ENCODE measurements around the gene OOSP3.
"Not testable (repeated sequence)": the region's sequence is repeated elsewhere in the genome, so short reads cannot be mapped to it uniquely, and the experiment has no call there.

OOSP3 gene, protein sequence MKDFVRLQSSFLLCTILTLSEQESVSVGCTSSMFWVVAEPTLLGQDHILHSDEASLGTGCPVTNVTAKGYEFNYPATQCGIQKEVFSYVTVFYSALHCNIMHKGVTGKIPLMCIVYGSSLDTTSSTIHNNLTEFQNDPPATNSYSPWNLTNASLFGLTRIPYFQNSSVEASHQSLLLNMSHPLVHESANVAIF

DNA sequence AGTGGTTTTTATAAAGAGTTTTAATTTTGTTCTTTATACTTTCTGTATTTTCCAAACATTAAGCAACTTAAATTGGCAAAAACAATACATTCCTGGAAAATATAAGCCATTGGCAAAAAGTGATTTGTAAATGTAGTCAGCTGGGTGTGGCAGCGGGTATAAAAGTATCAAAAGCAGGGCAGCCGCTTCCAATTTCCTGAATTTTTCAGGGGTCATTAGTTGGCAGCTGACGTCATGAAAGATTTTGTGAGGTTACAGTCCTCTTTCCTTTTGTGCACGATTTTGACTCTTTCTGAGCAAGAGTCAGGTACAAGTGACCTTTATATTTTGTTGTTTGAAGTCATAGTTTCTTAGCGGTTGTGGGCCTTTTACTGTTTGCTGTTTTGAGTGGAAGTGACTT lies at the start of gene OOSP3:
Gene OOSP3, plus strand, starts transcription at position 208 of the 400 bp plus-strand sequence. Its CDS starts 27 bp downstream, at position 235.
- DNase-seq = no peak

DNA sequence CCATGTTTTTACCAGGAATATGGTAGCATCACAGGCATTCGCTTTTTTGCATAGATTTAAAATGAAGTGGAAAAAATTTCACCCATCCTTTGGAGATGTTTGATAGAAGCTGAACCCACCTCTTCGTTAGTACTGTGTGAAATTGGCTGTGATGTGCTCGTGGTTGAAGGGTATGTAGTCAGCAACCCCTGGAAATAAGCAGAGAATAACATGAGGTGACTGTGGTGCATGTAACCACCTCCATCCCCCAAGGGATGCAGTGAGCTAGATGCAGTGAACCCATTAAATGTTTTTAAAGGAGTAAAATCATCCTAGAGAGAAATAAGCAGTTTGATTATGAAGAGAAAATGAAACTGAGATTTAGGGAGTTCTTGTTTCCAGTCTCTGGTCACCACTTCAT lies 49.2 kb upstream of the OOSP3 start:
- no peak for DNase-seq

DNA sequence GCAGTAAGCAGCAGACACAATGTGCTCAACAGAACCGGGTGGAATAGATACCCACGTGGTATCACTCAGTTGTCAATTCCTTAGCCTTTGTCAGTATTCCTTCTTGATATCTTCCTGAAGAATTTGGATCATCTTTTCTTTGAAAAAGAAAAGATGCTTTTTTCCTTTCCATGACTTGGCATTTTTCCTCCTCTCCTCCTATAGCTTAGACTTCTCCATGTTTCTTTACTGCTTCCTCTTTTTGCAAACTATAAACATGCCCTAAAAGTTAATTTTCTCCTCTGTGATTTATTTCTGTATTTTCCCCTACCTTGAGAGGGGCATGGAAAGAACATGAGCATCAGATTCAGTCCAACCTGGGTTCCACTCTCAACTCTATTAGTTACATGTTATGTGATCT lies 45.0 kb upstream of the OOSP3 start:
- no peak for DNase-seq

DNA sequence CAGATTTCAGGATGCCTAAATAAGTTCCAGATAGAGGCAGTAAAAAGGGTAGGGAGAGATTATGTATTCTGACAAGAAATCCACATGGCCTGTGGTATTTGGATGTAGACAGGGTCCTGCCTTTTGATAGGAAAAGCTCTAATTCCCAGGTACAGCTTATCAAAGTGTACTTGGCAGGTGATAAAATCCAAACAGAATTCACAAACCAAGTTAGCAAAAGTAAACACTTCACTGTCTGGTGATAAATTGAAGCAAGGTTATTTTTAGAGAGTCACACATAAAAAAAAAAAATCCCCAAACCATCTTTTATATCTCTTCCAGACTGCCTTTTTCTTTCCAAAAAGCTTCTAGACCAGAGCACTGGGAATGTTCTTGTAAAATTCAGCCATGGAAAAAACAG lies 39.0 kb upstream of the OOSP3 start:
- DNase-seq = no peak

DNA sequence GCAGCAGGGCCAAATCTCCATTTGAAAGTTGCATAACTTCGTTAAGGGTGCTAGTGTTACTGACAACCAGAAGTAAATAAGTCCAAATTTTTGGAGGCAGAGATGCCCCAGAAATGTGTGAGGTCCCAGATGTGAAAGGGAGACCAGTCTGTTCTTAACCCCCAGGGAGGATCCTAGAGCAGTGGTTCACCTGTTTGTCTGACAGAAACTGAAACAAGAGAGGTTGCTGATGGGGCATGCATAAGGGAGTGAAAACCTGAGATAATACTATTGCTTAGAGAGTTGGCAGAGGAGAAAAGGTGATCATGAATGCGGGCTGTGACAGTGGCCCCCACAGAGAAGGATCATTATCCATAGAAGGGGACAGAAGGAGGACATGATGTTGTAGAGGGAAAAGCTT lies 37.1 kb upstream of the OOSP3 start:
- DNase-seq = no peak

DNA sequence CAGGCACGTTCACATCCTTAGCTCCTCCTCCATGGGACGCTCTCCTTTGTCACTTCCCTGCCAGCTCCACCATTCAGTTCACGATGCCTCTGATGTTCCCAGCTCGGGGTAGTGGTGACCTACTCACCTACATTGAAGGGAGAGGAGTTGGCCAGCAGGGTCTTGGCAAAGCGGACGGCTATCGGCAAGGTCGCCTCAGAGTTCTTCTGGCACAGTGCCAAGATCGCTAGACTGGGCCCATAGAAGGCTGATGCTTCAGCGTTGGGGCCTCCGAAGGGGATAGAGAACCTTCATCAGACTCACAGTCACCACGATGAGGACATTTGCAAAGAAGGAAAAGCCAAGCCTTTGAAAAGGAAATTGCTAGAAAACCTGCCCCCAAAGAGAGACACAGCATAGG lies 36.3 kb upstream of the OOSP3 start:
- DNase-seq = no peak

DNA sequence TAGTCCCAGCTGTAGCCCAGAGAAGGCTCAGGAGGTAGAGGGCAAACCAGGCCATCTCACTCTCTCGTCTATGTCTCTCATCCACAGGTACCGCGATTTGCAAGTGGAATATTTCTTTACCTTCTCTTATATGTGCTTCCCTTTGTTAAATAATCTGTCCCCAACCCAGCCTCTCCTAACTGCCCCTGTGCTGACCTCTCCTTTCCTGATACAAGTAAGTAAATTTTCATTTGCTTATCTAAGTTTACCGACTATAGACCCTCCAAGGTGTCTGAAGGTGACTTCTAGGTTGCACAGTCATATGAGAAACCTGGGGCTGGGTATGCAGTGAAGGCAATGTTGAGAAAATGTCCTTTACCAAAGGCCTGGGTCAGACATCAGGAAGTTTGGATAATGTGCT lies 33.2 kb upstream of the OOSP3 start, which contains the start of gene CBLIF:
Gene CBLIF, minus strand, starts transcription at position 101 of the 400 bp plus-strand sequence. Its CDS starts 46 bp downstream, at position 55.
- no peak for DNase-seq

DNA sequence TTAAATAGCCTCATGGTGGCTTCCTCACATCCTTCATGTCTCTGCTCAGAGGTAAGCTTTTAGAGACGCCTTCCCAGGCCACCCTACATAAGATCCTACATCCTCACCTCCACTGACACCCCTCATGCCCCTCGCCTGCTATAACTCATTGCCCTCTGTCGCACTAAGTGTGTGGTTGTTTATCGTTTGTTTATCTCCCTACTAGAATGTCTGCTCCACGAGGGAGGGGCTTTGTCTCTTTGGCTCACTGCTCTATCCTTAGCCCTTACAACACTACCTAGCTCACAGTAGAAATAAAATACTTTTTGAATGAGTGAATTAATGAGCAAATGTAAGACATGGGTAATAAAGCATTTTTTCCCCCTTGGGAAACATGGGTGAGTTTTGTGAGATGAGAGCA lies 32.0 kb upstream of the OOSP3 start:
- DNase-seq = no peak

DNA sequence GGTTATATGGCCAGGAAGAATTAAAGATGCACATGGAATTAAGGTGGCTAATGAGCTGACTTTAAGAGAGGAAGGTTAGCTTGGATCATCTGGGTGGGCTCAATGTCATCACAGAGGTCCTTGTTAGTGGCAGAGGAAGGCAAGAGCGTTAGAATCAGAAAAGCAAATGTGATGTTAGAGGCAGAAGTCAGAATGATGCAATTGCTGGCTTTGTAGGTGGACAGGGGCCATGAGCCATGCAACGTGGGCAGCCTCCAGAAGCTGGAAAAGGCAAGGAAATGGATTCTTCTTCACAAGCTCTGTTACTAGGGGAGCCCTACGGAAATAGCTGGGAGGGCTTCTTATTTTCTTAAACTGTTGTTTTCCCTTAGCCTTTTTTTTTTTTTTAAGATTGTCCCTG lies 31.0 kb upstream of the OOSP3 start:
- DNase-seq = no peak

DNA sequence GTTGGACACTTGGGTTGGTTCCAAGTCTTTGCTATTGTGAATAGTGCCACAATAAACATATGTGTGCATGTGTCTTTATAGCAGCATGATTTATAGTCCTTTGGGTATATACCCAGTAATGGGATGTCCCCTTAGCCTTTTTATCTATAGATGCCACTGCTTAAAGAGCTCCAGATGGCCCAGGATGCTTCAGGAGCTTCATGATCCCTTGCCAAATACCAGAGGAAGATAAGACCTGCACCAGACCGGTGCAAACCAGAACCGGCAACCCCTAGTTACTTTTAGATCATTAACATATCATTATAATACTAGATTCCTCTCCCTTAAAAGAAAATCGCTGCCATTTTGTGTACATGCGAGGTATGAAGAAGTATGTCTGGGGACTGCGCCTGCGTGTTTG lies 30.1 kb upstream of the OOSP3 start:
- DNase-seq = not testable (repeated sequence)

DNA sequence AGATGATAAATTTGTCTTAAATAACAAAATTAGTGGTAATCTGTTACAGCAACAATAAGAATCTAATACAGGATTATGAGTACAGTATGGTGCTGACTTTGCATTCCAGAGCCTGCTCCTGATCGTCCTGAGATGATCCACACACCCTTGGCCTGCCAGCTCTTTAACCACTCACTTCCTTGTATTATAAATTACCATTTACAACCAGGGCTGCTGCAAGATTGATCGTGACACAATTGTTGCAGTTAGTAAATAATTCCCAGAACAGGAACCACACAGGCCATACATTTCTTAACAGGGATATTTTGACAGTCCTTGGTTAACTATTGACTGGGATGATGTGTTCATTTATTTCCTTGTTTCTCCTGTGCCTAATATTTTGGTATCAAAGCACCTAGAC lies 29.5 kb upstream of the OOSP3 start:
- DNase-seq = no peak

DNA sequence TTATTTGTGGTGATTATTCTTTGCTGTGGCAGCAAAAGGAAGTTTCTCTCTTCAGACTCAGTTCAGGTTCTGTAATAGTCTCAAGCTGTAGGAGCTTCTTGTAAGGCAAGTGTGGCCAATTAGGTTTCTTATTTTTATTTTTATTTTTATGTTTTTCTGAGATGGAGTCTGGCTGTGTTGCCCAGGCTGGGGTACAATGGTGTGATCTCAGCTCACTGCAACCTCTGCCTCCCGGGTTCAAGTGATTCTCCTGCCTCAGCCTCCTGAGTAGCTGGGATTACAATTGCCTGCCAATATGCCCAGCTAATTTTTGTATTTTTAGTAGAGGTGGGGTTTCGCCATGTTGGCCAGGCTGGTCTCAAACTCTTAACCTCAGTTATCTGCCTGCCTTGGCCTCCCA lies 29.0 kb upstream of the OOSP3 start:
- not testable (repeated sequence) for DNase-seq

DNA sequence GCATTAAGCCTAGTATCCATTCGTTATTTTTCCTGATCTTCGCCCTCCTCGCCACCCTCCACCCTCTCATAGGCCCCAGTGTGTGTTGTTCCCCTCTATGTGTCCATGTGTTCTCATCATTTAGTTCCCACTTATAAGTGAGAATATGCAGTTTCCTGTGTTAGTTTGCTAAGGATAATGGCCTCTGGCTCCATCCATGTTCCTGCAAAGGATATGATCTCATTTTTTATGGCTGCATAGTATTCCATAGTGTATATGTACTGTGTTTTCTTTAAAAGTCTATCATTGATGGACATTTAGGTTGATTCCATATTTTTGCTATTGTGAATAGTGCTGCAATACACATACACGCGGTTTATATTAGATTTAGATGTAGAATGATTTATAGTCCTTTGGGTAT lies 27.2 kb upstream of the OOSP3 start:
- DNase-seq = not testable (repeated sequence)

DNA sequence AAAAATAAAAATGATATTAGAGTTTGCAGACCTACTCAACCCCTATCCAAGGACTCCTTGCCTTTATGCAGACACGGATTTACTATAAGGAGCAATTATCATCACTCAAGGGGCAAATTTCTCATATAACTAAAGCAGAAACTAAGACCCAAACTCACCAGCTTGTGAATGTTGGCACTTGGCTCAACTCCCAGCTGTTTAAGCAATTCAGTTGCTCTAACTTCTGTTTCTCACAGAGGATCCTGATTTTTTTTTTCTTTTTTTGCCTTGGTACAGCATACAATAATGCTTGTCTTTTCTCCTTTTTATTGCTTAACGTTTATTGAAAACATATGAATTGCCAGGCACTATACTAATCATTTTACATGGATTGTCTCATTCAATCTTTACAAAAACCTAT lies 23.7 kb upstream of the OOSP3 start:
- DNase-seq = no peak

DNA sequence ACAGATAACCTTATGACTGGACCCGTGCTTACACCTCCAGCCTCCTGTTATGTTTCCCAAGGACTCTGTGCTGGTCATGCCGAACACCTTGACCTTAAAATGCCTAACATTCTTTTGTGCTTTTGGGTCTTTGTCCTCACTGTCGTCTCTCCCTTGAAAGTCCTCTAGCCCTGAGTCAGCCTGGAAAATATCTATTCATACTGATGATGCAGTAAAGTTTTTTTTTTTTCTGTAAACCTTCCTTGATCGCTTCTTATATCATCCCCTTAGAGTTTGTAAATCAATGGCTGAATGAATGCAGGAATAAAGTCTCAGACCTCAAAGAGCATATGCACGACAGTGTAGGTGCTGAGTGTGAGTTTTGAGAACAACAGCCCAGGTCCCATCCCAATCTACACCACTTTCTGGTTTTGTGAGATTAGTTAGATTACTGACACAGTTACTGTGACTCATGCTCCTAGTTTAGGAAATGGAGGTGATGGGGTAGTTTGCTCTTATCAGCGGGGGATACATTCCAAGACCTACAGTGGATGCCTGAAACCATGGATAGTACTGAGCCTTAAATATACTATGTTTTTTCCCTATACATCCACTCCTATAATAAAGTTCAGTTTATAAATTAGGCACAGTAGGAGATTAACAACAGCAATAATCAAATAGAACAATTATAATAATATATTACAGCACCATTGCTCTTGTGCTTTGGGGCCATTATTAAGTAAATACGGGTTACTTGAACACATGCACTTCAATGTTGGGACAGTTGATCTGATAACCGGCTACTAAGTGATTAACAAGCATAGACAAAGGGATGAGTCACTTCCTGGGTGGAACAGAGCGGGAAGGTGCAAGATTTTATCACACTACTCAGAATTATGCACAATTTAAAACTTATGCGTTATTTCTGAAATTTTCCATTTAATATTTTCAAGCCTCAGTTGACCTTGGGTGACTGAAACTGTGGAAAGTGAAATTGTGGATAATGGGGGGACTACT lies 20.8 kb upstream of the OOSP3 start:
- no peak for DNase-seq

DNA sequence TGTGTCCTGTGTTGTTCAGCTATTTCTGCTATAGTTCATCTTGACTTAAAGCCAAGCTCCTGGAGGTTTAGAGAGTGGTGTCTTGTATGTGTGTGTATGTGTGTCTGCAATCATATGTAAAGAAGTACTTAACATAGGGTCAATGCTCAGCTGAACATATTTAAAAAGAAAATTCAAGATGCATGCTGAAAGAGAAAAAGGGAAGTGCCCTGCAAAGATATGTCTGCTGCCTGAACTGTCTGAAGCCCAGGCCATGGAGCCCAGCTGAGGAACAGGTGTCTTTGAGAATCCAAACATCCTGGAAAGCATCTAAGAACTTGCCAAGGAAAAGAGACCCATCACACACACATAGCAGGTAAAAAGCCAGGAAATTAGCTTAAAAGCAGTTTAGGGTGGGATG lies 18.9 kb upstream of the OOSP3 start:
- DNase-seq = no peak

DNA sequence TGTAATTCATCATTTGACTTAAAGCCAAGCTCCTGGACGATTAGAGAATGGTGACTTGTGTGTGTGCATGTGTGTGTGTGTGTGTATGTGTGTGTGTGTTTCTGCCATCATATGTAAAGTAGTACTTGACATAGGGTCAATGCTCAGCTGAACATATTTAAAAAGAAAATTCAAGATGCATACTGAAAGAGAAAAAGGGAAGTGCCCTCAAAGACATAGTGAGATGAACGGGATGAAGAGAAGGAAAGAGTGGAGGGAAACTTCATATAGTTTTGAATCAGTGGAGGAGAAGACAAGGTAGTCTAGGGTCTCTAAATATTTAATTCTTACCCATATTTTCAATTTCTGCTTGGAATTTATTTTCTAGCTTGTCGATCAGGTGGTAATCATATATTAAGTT lies 16.3 kb upstream of the OOSP3 start:
- no peak for DNase-seq

DNA sequence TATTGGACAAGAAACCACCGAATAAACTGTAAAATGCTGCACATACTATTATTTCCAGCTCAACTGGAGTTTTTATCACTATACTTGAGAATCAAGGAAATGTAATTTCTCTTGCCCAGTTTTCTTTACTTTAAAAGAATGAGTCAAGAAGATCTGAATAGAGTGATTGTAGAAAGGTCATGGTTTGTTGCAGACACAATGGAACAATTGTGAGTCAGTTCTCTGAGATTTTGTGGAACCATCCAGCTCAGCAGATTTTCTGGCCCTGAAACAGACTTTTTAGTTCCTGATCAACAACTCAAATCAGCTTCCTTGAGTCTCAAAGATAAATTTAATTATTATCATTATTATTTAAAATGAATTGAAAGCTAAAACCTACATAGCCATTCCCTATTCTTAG lies 13.6 kb upstream of the OOSP3 start:
- no peak for DNase-seq

DNA sequence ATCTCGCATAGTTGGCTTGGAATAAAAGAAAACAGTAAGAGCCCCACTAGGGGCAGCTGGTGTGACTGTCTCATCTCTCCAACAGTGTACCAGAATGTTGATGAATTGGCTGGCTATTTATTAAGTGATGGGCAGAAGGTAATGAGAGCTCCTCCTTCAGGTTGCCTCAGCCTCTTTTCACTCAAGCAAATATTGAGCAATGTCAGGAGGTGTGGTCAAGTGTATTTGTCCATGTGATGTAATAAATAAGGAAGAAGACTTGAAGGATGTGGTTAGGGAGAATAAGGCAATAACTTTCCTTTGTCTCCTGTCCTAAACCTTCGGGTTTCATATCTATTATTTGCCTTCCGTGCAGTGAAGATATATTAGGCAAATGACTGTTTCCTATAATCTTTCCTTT lies 12.2 kb upstream of the OOSP3 start, which contains the start of gene TCN1:
Gene TCN1, minus strand, starts transcription at position 91 of the 400 bp plus-strand sequence. Its CDS starts 17 bp downstream, at position 74.
- no peak for DNase-seq

DNA sequence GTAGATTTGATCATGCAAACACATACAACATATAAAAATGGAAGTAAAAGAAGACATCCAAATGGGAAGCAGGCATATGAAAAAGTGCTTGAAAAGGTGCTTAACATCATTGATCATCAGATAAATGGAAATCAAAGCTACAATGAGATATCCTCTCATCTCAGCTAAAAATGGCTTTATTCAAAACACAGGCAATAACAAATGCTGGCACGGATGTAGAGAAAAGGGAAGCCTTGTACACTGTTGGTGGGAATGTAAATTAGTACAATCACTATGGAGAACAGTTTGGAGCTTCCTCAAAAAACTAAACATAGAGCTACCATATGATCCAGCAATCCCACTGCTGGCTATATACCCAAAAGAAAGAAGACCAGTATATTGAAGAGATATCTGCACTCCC lies 11.7 kb upstream of the OOSP3 start:
- DNase-seq = no peak

DNA sequence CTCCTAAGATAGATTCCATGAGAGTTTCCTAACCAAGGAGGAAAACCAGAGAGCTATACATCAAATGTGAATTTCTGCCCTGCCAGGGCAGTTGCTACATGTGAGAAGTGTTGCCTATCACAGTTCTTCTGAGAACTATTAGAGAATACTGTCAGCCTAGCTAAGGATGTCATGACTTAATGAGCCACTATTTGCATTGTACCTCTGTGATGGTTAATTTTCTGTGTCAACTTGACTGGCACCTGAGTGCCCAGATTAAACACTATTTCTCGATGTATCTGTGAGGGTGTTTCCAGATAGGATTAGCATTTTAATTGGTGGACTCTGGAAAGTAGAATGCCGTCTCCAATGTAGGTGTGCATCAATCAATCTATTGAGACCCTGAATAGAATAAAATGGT lies 10.6 kb upstream of the OOSP3 start:
- DNase-seq = no peak

DNA sequence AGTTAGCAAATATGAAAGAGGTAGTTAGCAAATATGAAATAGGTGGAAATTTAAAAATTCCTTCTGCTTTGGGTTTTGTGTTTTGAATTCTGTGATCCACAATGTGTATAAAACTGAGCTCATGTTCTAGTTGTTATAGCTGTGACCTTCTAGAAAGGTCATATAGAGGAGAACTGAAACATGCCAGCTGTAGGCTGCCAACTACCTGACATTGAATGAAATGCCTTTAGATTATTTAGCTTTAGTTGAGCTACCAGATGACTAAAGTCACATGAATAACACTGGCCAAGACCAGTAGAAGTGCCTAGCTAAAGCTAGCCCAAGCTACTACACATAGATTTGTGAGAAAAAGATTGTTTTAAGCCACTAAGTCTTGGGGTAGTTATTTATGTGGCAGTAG lies 6.5 kb upstream of the OOSP3 start:
- no peak for DNase-seq

DNA sequence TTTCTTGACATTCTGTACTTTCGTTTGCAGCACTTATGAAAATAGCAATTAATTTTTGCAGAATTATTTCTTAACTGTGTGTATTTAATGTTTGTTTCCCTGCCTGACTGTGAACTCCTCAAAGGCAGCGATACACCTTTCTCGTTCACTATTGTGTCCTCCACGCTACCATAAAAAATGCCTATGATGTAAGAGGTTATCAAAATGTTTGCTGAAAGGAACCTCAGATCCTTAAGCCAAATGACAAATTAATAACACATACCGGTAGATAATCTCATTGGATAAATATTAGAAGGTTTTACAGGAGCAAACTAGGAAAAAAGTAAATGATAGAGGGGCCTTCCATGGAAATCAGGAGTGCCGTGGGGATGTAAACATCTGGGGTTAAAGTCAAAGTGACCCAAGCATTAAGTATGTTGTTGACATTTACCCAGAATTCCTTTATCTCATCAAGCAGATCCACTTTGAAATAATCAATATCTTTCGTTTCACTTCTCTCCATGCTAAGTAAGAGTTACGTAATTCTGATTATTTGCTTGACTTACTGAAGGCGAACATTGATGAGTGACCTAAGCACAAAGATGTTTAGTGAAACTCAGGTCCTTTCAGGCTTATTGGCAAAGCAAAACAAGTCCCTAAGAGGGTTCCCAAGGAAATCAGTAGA lies 2.6 kb upstream of the OOSP3 start:
- no peak for DNase-seq

DNA sequence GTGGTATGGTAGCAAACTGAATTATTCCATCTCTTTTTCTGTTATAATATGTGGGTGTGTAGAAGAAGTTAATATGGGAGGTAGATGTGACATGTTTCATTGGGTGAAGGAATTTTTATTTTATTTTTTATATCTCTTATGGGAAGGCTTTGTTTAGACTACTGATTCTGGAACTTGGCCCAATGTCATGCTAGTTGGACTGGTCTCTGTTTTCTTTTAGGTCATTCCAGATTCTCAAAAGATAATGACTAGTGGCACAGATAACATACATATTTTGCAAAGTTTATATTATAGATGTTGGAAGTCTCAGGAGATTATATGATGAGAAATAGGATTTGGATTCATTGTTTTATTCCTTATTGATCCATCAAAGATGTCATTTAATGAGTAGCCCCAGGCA lies 1.3 kb upstream of the OOSP3 start:
- no peak for DNase-seq

All from stimulated activated naive CD4-positive, alpha-beta T cell treated with Interleukin-2 at 50 U/mL for 16 hours (primary cell).